ENCODE data around the gene MED7. TPM values are rescaled to one million over a fixed set of nuclear protein-coding genes. Genes with fewer than 3 reads are reported as not detected.

Gene MED7
- total RNA-seq, 1 donor from 2014 or later = 16.1 TPM

GRCh38 chr5:157159209-157159751 is 16.6 kb upstream of the MED7 start:
- TF ChIP-seq, protein P1, sequence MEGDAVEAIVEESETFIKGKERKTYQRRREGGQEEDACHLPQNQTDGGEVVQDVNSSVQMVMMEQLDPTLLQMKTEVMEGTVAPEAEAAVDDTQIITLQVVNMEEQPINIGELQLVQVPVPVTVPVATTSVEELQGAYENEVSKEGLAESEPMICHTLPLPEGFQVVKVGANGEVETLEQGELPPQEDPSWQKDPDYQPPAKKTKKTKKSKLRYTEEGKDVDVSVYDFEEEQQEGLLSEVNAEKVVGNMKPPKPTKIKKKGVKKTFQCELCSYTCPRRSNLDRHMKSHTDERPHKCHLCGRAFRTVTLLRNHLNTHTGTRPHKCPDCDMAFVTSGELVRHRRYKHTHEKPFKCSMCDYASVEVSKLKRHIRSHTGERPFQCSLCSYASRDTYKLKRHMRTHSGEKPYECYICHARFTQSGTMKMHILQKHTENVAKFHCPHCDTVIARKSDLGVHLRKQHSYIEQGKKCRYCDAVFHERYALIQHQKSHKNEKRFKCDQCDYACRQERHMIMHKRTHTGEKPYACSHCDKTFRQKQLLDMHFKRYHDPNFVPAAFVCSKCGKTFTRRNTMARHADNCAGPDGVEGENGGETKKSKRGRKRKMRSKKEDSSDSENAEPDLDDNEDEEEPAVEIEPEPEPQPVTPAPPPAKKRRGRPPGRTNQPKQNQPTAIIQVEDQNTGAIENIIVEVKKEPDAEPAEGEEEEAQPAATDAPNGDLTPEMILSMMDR (IDR thresholded peaks at IDR 0.05) = no peak
- Mint-ChIP-seq H3K27ac (no peak overlapping the region), H3K36me3 (ENCODE audit: low read depth) (no peaks in the 10 kb centered on the region), H3K4me3 (no peak overlapping the region), H3K9me3 (no peaks in the 10 kb centered on the region), H3K4me1 (no peaks in the 10 kb centered on the region), H3K27me3 (no peaks in the 10 kb centered on the region)
- intact Hi-C loops (cut with micrococcal nuclease) = no loop called here
- ChIA-PET CTCF (interaction anchor here (1.0 kb wide), 1 partner anchor 10 kb away, joined by 3 read pairs; no protein-coding TSS in a partner anchor), POLR2A (no interaction called here)
- no peak for ATAC-seq (ENCODE audit: low read depth)
- DNase-seq = no peak

GRCh38 chr5:157157293-157157891 is 14.7 kb upstream of the MED7 start:
- Mint-ChIP-seq H3K4me1 (no peaks in the 10 kb centered on the region), H3K36me3 (ENCODE audit: low read depth) (no peaks in the 10 kb centered on the region), H3K4me3 (no peak overlapping the region), H3K27ac (no peak overlapping the region), H3K9me3 (no peaks in the 10 kb centered on the region), H3K27me3 (no peaks in the 10 kb centered on the region)
- no peak for ATAC-seq (ENCODE audit: low read depth)
- POLR2A ChIA-PET = no interaction called here
- CTCF ChIA-PET = interaction anchor here (0.7 to 1.2 kb wide), 2 partner anchors 96 to 156 kb away, joined by 3 read pairs; no protein-coding TSS in a partner anchor
- intact Hi-C loops (cut with micrococcal nuclease) = no loop called here
- TF ChIP-seq, protein P1 (IDR thresholded peaks at IDR 0.05) = no peak
- DNase-seq = no peak

DNA sequence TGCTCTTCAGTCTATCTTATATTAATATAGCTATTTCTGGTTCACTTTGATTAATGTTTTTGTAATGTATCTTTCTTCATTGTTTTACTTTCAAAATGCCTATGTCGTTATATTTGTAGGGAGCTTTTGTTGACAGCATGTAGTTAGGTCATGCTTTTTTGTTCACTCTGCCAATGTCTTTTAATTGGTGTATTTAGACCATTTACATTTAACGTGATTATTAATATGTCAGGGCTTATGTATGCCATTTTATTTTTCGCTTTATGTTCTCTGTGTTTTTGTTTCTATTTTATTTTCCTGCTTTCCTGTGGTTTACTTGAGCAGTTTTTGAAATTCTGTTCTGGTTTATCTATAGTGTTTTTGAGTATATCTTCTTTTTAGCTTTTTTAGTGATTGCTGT is 12.6 kb upstream of the MED7 start:
- Mint-ChIP-seq H3K4me3 (no peak overlapping the region), H3K27me3 (no peaks in the 10 kb centered on the region), H3K9me3 (no peaks in the 10 kb centered on the region), H3K4me1 (no peaks in the 10 kb centered on the region), H3K27ac (no peak overlapping the region), H3K36me3 (ENCODE audit: low read depth) (no peaks in the 10 kb centered on the region)
- ChIA-PET CTCF (interaction anchor here (1.8 kb wide), 1 partner anchor 98 kb away, joined by 6 read pairs; no protein-coding TSS in a partner anchor), POLR2A (interaction anchor here (0.7 kb wide), 2 partner anchors 12 to 13 kb away, joined by 3 read pairs; partner anchors contain the start of gene MED7)
- no peak for DNase-seq
- intact Hi-C loops (cut with micrococcal nuclease) = no loop called here
- no peak for ATAC-seq (ENCODE audit: low read depth)
- TF ChIP-seq, protein P1 (IDR thresholded peaks at IDR 0.05) = no peak

- TF ChIP-seq, protein P1 (IDR thresholded peaks at IDR 0.05) = no peak
- no peak for ATAC-seq (ENCODE audit: low read depth)
- no peak for DNase-seq
- no peaks in the 10 kb centered on the region for H3K27me3 Mint-ChIP-seq
- H3K36me3 Mint-ChIP-seq (ENCODE audit: low read depth) = no peaks in the 10 kb centered on the region
- no peak overlapping the region for H3K27ac Mint-ChIP-seq
- H3K9me3 Mint-ChIP-seq = no peaks in the 10 kb centered on the region
- intact Hi-C loops (cut with micrococcal nuclease) = no loop called here
- CTCF ChIA-PET = interaction anchor here (1.0 to 4.9 kb wide), 3 partner anchors 96 to 162 kb away, joined by 3 to 105 read pairs (median 11); no protein-coding TSS in a partner anchor
- peaks cover 6% of the 10 kb centered on the region for H3K4me1 Mint-ChIP-seq
- no peak overlapping the region for H3K4me3 Mint-ChIP-seq
- POLR2A ChIA-PET = no interaction called here
These were observed 8.3 kb upstream of the MED7 start for GRCh38 chr5:157150995-157151394.
